ENCODE data around the gene ASB1.

DNA sequence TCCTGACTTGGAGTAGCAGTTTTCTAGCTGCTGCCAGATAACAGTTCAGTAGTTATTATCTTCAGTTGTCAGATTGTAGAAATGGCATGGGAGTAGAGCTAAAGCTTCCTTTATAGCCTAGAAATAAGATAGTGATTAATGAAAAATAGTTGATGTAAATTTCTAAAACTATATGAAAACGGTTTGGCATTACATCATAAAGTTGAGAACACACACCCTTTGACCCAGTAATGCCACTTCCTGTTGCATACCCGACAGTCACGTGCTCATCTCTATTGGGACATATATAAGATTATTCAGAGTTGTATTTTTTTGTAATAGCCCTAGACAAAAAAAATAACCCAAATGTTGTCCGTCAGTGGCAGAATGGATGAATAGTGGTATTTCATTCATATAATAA, 39.4 kb upstream of the ASB1 start:
- TF ChIP-seq POLR2A (IDR thresholded peaks at IDR 0.05) (no peak), POLR2AphosphoS5 (IDR thresholded peaks at IDR 0.05) (no peak), EP300 (IDR thresholded peaks at IDR 0.05) (no peak)
- TF ChIP-seq, protein P1, sequence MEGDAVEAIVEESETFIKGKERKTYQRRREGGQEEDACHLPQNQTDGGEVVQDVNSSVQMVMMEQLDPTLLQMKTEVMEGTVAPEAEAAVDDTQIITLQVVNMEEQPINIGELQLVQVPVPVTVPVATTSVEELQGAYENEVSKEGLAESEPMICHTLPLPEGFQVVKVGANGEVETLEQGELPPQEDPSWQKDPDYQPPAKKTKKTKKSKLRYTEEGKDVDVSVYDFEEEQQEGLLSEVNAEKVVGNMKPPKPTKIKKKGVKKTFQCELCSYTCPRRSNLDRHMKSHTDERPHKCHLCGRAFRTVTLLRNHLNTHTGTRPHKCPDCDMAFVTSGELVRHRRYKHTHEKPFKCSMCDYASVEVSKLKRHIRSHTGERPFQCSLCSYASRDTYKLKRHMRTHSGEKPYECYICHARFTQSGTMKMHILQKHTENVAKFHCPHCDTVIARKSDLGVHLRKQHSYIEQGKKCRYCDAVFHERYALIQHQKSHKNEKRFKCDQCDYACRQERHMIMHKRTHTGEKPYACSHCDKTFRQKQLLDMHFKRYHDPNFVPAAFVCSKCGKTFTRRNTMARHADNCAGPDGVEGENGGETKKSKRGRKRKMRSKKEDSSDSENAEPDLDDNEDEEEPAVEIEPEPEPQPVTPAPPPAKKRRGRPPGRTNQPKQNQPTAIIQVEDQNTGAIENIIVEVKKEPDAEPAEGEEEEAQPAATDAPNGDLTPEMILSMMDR (IDR thresholded peaks at IDR 0.05), result no peak
